Measurements from ENCODE around the gene DPY30.

DPY30 gene

DNA sequence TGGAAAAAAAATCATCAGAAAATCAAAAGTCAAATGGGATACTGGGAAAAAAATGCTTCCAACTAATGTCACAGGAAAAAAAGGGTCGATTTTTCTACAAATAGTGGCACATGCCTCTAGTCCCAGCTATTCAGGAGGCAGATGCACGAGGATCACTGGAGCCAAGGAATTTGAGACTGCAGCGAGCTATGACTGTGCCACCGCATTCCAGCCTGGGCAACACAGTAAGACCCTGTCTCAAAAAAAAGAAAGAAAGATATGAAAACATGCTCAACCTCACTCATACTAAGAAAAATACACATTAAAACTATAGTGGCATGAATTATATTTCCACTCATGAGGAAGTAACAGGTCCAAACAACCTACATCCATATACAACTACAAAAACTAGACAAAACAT, 46.7 kb downstream of the DPY30 start:
- Histone ChIP-seq H3K9me3 (ENCODE audit: insufficient read depth, low read depth, low read length) (no peaks in the 10 kb centered on the region), H4K20me1 (ENCODE audit: insufficient read depth, low read length, poor library complexity, severe bottlenecking) (peaks cover 67% of the 10 kb centered on the region), H3K27me3 (ENCODE audit: insufficient read depth, low read length, poor library complexity, severe bottlenecking) (no peaks in the 10 kb centered on the region), H3F3A (ENCODE audit: low read depth) (no peaks in the 10 kb centered on the region), H2AFZ (ENCODE audit: low read length) (no peak overlapping the region), H3K9me2 (replicated peaks; ENCODE audit: low read depth, low read length) (no peaks in the 10 kb centered on the region), H3K79me2 (ENCODE audit: insufficient read depth, low read length) (peaks cover 99% of the 10 kb centered on the region), H3K9ac (ENCODE audit: low read depth, low read length, poor library complexity, severe bottlenecking) (no peak overlapping the region), H3K36me3 (ENCODE audit: insufficient read depth, low read length) (no peaks in the 10 kb centered on the region), H3K4me2 (ENCODE audit: low read depth, low read length, poor library complexity, severe bottlenecking) (no peak overlapping the region), H3K4me3 (ENCODE audit: low read length, poor library complexity, severe bottlenecking) (no peak overlapping the region), H3K4me1 (ENCODE audit: insufficient read depth, low read length, poor library complexity, severe bottlenecking) (peaks cover 13% of the 10 kb centered on the region)
- no peak for TF ChIP-seq EZH2phosphoT487 (IDR thresholded peaks at IDR 0.05; ENCODE audit: borderline replicate concordance)
- TF ChIP-seq, protein P1, sequence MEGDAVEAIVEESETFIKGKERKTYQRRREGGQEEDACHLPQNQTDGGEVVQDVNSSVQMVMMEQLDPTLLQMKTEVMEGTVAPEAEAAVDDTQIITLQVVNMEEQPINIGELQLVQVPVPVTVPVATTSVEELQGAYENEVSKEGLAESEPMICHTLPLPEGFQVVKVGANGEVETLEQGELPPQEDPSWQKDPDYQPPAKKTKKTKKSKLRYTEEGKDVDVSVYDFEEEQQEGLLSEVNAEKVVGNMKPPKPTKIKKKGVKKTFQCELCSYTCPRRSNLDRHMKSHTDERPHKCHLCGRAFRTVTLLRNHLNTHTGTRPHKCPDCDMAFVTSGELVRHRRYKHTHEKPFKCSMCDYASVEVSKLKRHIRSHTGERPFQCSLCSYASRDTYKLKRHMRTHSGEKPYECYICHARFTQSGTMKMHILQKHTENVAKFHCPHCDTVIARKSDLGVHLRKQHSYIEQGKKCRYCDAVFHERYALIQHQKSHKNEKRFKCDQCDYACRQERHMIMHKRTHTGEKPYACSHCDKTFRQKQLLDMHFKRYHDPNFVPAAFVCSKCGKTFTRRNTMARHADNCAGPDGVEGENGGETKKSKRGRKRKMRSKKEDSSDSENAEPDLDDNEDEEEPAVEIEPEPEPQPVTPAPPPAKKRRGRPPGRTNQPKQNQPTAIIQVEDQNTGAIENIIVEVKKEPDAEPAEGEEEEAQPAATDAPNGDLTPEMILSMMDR (conservative IDR thresholded peaks at IDR 0.05; ENCODE audit: low read length), result no peak

DNA sequence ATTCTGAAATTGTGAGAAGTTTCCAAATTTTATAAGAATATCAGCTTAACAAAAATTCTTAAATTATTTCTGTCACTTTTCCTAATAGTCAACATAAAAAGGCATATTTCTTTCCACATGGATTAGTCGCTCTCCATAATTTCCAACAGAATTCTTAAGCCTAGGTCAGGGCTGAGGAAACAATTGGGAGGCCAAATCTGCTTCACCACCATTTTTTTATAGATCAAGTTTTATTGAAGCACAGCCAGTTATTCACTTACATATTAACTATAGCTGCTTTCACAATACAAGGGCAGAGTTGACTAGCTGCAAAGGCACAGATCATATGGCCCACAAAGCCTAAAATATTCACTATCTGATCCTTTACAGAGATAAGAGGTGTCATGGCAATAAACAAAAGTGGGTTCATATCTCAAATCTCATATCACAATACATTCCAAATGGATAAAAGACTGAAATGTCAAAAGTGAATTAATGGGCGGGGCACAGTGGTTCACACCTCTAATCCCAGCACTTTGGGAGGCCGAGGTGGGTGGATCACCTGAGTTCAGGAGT, 47.5 kb downstream of the DPY30 start:
- no peaks in the 10 kb centered on the region for H3K9me2 ChIP-seq (replicated peaks; ENCODE audit: low read depth, low read length)
- no peak overlapping the region for H2AFZ ChIP-seq (ENCODE audit: low read length)
- peaks cover 67% of the 10 kb centered on the region for H4K20me1 ChIP-seq (ENCODE audit: insufficient read depth, low read length, poor library complexity, severe bottlenecking)
- H3K27me3 ChIP-seq (ENCODE audit: insufficient read depth, low read length, poor library complexity, severe bottlenecking), result no peaks in the 10 kb centered on the region
- H3K36me3 ChIP-seq (ENCODE audit: insufficient read depth, low read length), result no peaks in the 10 kb centered on the region
- peaks cover 99% of the 10 kb centered on the region for H3K79me2 ChIP-seq (ENCODE audit: insufficient read depth, low read length)
- no peak overlapping the region for H3K4me3 ChIP-seq (ENCODE audit: low read length, poor library complexity, severe bottlenecking)
- H3K9ac ChIP-seq (ENCODE audit: low read depth, low read length, poor library complexity, severe bottlenecking), result no peak overlapping the region
- peaks cover 5% of the 10 kb centered on the region for H3K4me1 ChIP-seq (ENCODE audit: insufficient read depth, low read length, poor library complexity, severe bottlenecking)
- H3K4me2 ChIP-seq (ENCODE audit: low read depth, low read length, poor library complexity, severe bottlenecking), result no peak overlapping the region
- no peaks in the 10 kb centered on the region for H3K9me3 ChIP-seq (ENCODE audit: insufficient read depth, low read depth, low read length)
- no peaks in the 10 kb centered on the region for H3F3A ChIP-seq (ENCODE audit: low read depth)
- no peak for TF ChIP-seq EZH2phosphoT487 (IDR thresholded peaks at IDR 0.05; ENCODE audit: borderline replicate concordance)
- TF ChIP-seq, protein P1 (conservative IDR thresholded peaks at IDR 0.05; ENCODE audit: low read length), result no peak

DNA sequence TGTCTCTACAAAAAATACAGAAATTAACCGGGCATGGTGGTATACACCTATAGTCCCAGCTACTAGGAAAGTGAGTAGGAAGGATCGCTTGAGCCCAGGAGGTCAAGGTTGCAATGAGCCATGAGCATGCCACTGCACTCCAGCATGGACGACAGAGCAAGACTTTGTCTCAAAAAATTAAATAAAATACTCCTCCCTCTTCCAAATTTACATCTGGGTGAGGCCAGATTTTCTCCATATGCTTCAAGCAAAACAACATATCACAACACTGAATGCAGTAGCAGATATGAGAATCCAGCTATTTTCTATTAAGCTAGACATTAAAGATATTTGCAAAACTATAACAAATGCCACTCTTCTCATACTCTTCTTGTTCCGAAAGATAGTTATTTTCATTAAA, 49.7 kb downstream of the DPY30 start:
- no peaks in the 10 kb centered on the region for H3K9me3 ChIP-seq (ENCODE audit: insufficient read depth, low read depth, low read length)
- H2AFZ ChIP-seq (ENCODE audit: low read length), result no peak overlapping the region
- no peaks in the 10 kb centered on the region for H3K27me3 ChIP-seq (ENCODE audit: insufficient read depth, low read length, poor library complexity, severe bottlenecking)
- H3K4me2 ChIP-seq (ENCODE audit: low read depth, low read length, poor library complexity, severe bottlenecking), result no peak overlapping the region
- H3K9me2 ChIP-seq (replicated peaks; ENCODE audit: low read depth, low read length), result no peaks in the 10 kb centered on the region
- H3F3A ChIP-seq (ENCODE audit: low read depth), result no peaks in the 10 kb centered on the region
- no peaks in the 10 kb centered on the region for H3K4me1 ChIP-seq (ENCODE audit: insufficient read depth, low read length, poor library complexity, severe bottlenecking)
- H3K9ac ChIP-seq (ENCODE audit: low read depth, low read length, poor library complexity, severe bottlenecking), result no peak overlapping the region
- TF ChIP-seq EZH2phosphoT487 (IDR thresholded peaks at IDR 0.05; ENCODE audit: borderline replicate concordance), result no peak
- TF ChIP-seq, protein P1 (conservative IDR thresholded peaks at IDR 0.05; ENCODE audit: low read length), result no peak
- peaks cover 56% of the 10 kb centered on the region for H4K20me1 ChIP-seq (ENCODE audit: insufficient read depth, low read length, poor library complexity, severe bottlenecking)
- H3K79me2 ChIP-seq (ENCODE audit: insufficient read depth, low read length), result peaks cover 99% of the 10 kb centered on the region
- H3K4me3 ChIP-seq (ENCODE audit: low read length, poor library complexity, severe bottlenecking), result no peak overlapping the region
- no peaks in the 10 kb centered on the region for H3K36me3 ChIP-seq (ENCODE audit: insufficient read depth, low read length)
